Lung (tissue), 12 donors: ENCODE results near the gene TLR6. TPM values are rescaled to one million over a fixed set of nuclear protein-coding genes. Genes with fewer than 3 reads are reported as not detected.

Source experiments
- ATAC-seq: fragments of 200-7000 bp; cut with Tn5 transposase; one replicate; pipeline ENCODE4 v1.9.1; 2020; ENCODE audit warnings: moderate number of reproducible peaks; ENCODE audit not compliant: insufficient read depth, low FRiP score
- DNase-seq, 3 donors: peaks; one replicate each; pipeline ENCODE4 v3.0.0-alpha.2; 2013 to 2017
- H3K27ac ChIP-seq, 2 donors: one replicate each; pipeline ENCODE4 v1.5.1; 2013; ENCODE audit warnings: mild to moderate bottlenecking in 2 of 2, moderate library complexity in 2 of 2, control low read depth in 1 of 2, inconsistent platforms in 1 of 2, low read depth in 1 of 2, low read length in 1 of 2
- H3K27me3 ChIP-seq, 3 donors: one replicate each; pipeline ENCODE4 v1.5.1; 2013; ENCODE audit warnings: low read length in 2 of 3; ENCODE audit not compliant: control insufficient read depth in 3 of 3, insufficient read depth in 3 of 3
- H3K36me3 ChIP-seq, 4 donors: one replicate each; pipeline ENCODE4 v1.5.1; 2013; ENCODE audit warnings: low read length in 4 of 4, mild to moderate bottlenecking in 1 of 4, moderate library complexity in 1 of 4; ENCODE audit not compliant: control insufficient read depth in 4 of 4, insufficient read depth in 4 of 4
- H3K4me1 ChIP-seq, 5 donors: one replicate each; pipeline ENCODE4 v1.5.1; 2013; ENCODE audit warnings: low read length in 5 of 5, mild to moderate bottlenecking in 2 of 5, moderate library complexity in 1 of 5; ENCODE audit not compliant: control insufficient read depth in 5 of 5, insufficient read depth in 5 of 5
- H3K4me3 ChIP-seq: one replicate; pipeline ENCODE4 v1.5.1; 2013; ENCODE audit warnings: mild to moderate bottlenecking, control low read depth, moderate library complexity
- H3K9ac ChIP-seq, 2 donors: one replicate each; pipeline ENCODE4 v1.5.1; 2013; ENCODE audit warnings: low read length in 2 of 2, control low read depth in 1 of 2; ENCODE audit not compliant: insufficient read depth in 1 of 2
- H3K9me3 ChIP-seq, 4 donors: one replicate each; pipeline ENCODE4 v1.5.1; 2013; ENCODE audit warnings: low read length in 3 of 4, mild to moderate bottlenecking in 1 of 4, moderate library complexity in 1 of 4; ENCODE audit not compliant: control insufficient read depth in 4 of 4, insufficient read depth in 3 of 4
- CTCF ChIP-seq: IDR thresholded peaks from 2 replicates; pipeline ENCODE4 v1.5.1; 2012; ENCODE audit warnings: mild to moderate bottlenecking; ENCODE audit errors: control extremely low read depth, extremely low read depth
- WGBS, 2 donors: extraction: QIAGEN DNeasy Blood & Tissue Kit; methylation state at CpG; one replicate each; pipeline ENCODE4 v1.1.7; 2013; 5-methylcytosine and 5-hydroxymethylcytosine counted together
- polyA plus RNA-seq, 2 donors: library from polyadenylated mRNA; stranded (reverse); fragments of 200-250 nt; gene quantifications; one replicate each; pipeline ENCODE4 v1.2.1, GENCODE V29; 2013
- total RNA-seq, 2 donors: library from RNA; depleted of rRNA in 1 of 2; stranded (reverse); fragments of >200 nt in 1 of 2; gene quantifications; one replicate each; pipeline ENCODE4 v1.2.1, GENCODE V29; 2014 to 2021
- donor health status: control.
- donor health status: control.
- donor health status: Bipolar disorder and iron deficiency.
- donor health status: healthy.
- donor health status: DM: yes; HTN: yes; CAD: no.

The TLR6 gene
- total and polyA plus RNA-seq, 4 donors, result 0.53 to 6.3 (median 5.0) TPM

- H3K9me3 ChIP-seq, result peaks cover 0 to 4% (median 0%) of the 10 kb centered on the region in 4 donors
- no peaks in the 10 kb centered on the region for H3K36me3 ChIP-seq
- H3K27ac ChIP-seq, result no peak overlapping the region
- H3K4me3 ChIP-seq, result no peak overlapping the region
- H3K4me1 ChIP-seq, result no peaks in the 10 kb centered on the region
- DNase-seq (no peak), ATAC-seq (no peak)
- H3K27me3 ChIP-seq, result no peaks in the 10 kb centered on the region
- no peak overlapping the region for H3K9ac ChIP-seq
- WGBS, 2 donors, result 92 to 94% methylated on average over 4 of the region's 4 CpGs
- no peak for TF ChIP-seq CTCF
Observed at GRCh38 chr4:38834570-38834969, 22.0 kb downstream of the TLR6 start.

GRCh38 chr4:38832624-38833528 is 23.7 kb downstream of the TLR6 start:
- WGBS, 2 donors, result 91 to 97% methylated on average over 7 of the region's 7 CpGs
- TF ChIP-seq CTCF, result no peak
- Histone ChIP-seq H3K4me1 (no peaks in the 10 kb centered on the region), H3K27me3 (no peaks in the 10 kb centered on the region), H3K27ac (no peak overlapping the region), H3K36me3 (no peaks in the 10 kb centered on the region), H3K4me3 (no peak overlapping the region), H3K9ac (no peak overlapping the region), H3K9me3 (peaks cover 0 to 4% (median 0%) of the 10 kb centered on the region in 4 donors)
- DNase-seq (no peak), ATAC-seq (no peak)

- H3K9ac ChIP-seq, result no peak overlapping the region
- H3K4me1 ChIP-seq, result no peaks in the 10 kb centered on the region
- H3K27me3 ChIP-seq, result no peaks in the 10 kb centered on the region
- WGBS, 2 donors, result 92% methylated on average over 1 of the region's 1 CpG
- no peaks in the 10 kb centered on the region for H3K36me3 ChIP-seq
- H3K27ac ChIP-seq, result no peak overlapping the region
- no peak for TF ChIP-seq CTCF
- peaks cover 0 to 4% (median 0%) of the 10 kb centered on the region in 4 donors for H3K9me3 ChIP-seq
- no peak overlapping the region for H3K4me3 ChIP-seq
- DNase-seq (no peak), ATAC-seq (no peak)
Observed at GRCh38 chr4:38832206-38832605, 24.4 kb downstream of the TLR6 start.
